HepG2 (cell line): ENCODE results near the gene SUSD3. TPM values are rescaled to one million over a fixed set of nuclear protein-coding genes. Genes with fewer than 3 reads are reported as not detected.
A peak's percentile ranks its signal among the peaks of the same experiment; 100 is the strongest.

Experiments used
- HOMEZ ChIP-seq: IDR thresholded peaks from 2 replicates; pipeline ENCODE4 v1.6.1; 2016; ENCODE audit warnings: low read depth
- HOXA5 ChIP-seq: sonication (generic); formaldehyde crosslinking; IDR thresholded peaks from 2 replicates; pipeline ENCODE4 v1.4.0; 2020; ENCODE audit warnings: missing genetic modification reagents
- NFRKB ChIP-seq: fragments of 450-650 bp; IDR thresholded peaks from 2 replicates; pipeline ENCODE4 v1.6.1; 2017
- ONECUT2 ChIP-seq: sonication (generic); formaldehyde crosslinking; IDR thresholded peaks from 2 replicates; pipeline ENCODE4 v1.4.0; 2020; ENCODE audit warnings: missing genetic modification reagents
- RAD51 ChIP-seq: fragments of 450-650 bp; IDR thresholded peaks from 2 replicates; pipeline ENCODE4 v1.6.1; 2016; ENCODE audit warnings: borderline replicate concordance
- SMAD3 ChIP-seq: sonication (generic); formaldehyde crosslinking; IDR thresholded peaks from 2 replicates; pipeline ENCODE4 v1.4.0; 2020; ENCODE audit warnings: missing genetic modification reagents
- XBP1 ChIP-seq: sonication (generic); formaldehyde crosslinking; IDR thresholded peaks from 2 replicates; pipeline ENCODE4 v1.5.0; 2020; ENCODE audit warnings: missing genetic modification reagents
- ZFP37 ChIP-seq: sonication (generic); formaldehyde crosslinking; IDR thresholded peaks from 2 replicates; pipeline ENCODE4 v1.4.0; 2020; ENCODE audit warnings: missing genetic modification reagents, borderline replicate concordance
- ZFY ChIP-seq: sonication (generic); formaldehyde crosslinking; IDR thresholded peaks from 2 replicates; pipeline ENCODE4 v1.4.0; 2020; ENCODE audit warnings: missing genetic modification reagents
- ZNF230 ChIP-seq: sonication (generic); formaldehyde crosslinking; IDR thresholded peaks from 2 replicates; pipeline ENCODE4 v1.4.0; 2020; ENCODE audit warnings: mild to moderate bottlenecking, missing genetic modification reagents
- ZNF576 ChIP-seq: sonication (generic); formaldehyde crosslinking; IDR thresholded peaks from 2 replicates; pipeline ENCODE4 v1.4.0; 2020; ENCODE audit warnings: mild to moderate bottlenecking, missing genetic modification reagents
- ZNF644 ChIP-seq: IDR thresholded peaks from 2 replicates; pipeline ENCODE4 v1.6.1; 2016; ENCODE audit warnings: low read depth
- ZNF687 ChIP-seq: sonication (generic); formaldehyde crosslinking; IDR thresholded peaks from 2 replicates; pipeline ENCODE4 v1.5.1; 2020; ENCODE audit warnings: mild to moderate bottlenecking, missing genetic modification reagents, moderate library complexity
- polyA plus RNA-seq, 8 experiments: library from polyadenylated mRNA; depleted of rRNA in 3 of 8; stranded (reverse) in 7 of 8; unstranded in 1 of 8; fragments of >200 nt; fragmentation: Illumina TruSeq in 4 of 8; extraction: Trizol in 4 of 8; gene quantifications; 2 replicates each; pipeline versions ENCODE4 v1.2.1 to v1.2.3, GENCODE V29; 2011 to 2016; ENCODE audit warnings: low read depth in 4 of 8, missing spikeins in 1 of 8, mixed read lengths in 1 of 8; ENCODE audit not compliant: insufficient read depth in 1 of 8
- total RNA-seq, 5 experiments: library from RNA; depleted of rRNA; stranded (reverse); fragments of >200 nt; fragmentation: Illumina TruSeq; extraction: Trizol; gene quantifications; 2 replicates each; pipeline ENCODE4 v1.2.3, GENCODE V29; 2016; ENCODE audit warnings: low read depth in 1 of 5
- TF ChIP-seq, protein P1 (sequence below): sonication (generic); formaldehyde crosslinking; IDR thresholded peaks from 2 replicates; pipeline ENCODE4 v1.8.0; 2022; ENCODE audit warnings: missing genetic modification reagents, low read depth, mild to moderate bottlenecking, borderline replicate concordance
- TF ChIP-seq, protein P2 (sequence below): fragments of 450-650 bp; IDR thresholded peaks from 2 replicates; pipeline ENCODE4 v1.6.1; 2017; ENCODE audit warnings: mild to moderate bottlenecking
- TF ChIP-seq, protein P3 (sequence below): sonication (generic); formaldehyde crosslinking; IDR thresholded peaks from 2 replicates; pipeline ENCODE4 v1.9.0; 2022; ENCODE audit warnings: low read depth, missing genetic modification reagents
- TF ChIP-seq, protein P4 (sequence below): sonication (generic); formaldehyde crosslinking; IDR thresholded peaks from 2 replicates; pipeline ENCODE4 v1.4.0; 2020; ENCODE audit warnings: missing genetic modification reagents

SUSD3 gene
- total and polyA plus RNA-seq, 2 of the 13 experiments (the other 11 are each of a cell fraction or from before 2014, with no cell fraction given) = 7.0 to 9.1 TPM

DNA sequence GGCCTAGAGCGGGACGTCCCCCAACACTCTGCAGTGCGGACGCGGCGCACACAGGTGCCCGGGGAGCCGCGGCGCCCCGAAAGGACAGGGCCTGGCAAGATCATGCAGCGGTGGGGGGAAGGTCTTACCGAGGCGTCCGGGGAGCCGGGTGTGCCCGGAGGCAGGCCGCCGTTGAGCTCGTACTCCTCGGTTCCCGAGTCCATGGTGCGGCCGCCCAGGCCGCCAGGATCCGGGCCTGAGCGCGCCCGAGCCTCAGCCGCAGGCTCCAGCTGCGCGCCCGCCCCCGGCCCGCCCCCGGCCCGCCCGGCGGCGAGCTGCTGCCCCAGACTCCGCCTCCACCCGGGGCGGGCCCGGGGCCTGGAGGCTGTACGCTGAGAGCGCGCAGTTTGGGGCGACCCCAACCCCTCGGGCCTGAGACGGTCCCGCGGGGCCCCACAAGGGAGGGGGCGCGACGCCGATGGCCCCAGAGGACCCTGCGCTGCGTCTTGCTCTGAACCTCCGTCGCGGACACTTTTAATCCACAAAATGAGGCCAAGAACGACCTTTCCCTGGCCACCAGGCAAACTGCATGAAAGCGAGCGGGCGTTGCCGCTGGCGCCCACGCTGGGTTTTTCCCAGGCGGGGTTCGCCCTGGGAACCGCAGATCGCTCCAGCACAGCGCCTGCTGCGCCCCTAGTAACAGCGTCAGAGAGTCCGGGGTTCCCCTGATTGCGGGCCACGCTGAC lies 75.7 kb downstream of the SUSD3 start, which contains the start of gene NINJ1 (continued):
- TF ChIP-seq ZNF687 (CRISPR knock-in tag) = peak; percentile 37
- TF ChIP-seq, protein P1, sequence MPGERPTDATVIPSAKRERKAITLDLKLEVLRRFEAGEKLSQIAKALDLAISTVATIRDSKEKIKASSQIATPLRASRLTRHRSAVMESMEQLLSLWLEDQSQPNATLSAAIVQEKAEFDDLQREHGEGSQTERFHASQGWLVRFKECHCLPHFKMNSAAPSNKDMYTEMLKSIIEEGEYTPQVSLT (CRISPR knock-in tag) = no peak
- TF ChIP-seq, protein P2, sequence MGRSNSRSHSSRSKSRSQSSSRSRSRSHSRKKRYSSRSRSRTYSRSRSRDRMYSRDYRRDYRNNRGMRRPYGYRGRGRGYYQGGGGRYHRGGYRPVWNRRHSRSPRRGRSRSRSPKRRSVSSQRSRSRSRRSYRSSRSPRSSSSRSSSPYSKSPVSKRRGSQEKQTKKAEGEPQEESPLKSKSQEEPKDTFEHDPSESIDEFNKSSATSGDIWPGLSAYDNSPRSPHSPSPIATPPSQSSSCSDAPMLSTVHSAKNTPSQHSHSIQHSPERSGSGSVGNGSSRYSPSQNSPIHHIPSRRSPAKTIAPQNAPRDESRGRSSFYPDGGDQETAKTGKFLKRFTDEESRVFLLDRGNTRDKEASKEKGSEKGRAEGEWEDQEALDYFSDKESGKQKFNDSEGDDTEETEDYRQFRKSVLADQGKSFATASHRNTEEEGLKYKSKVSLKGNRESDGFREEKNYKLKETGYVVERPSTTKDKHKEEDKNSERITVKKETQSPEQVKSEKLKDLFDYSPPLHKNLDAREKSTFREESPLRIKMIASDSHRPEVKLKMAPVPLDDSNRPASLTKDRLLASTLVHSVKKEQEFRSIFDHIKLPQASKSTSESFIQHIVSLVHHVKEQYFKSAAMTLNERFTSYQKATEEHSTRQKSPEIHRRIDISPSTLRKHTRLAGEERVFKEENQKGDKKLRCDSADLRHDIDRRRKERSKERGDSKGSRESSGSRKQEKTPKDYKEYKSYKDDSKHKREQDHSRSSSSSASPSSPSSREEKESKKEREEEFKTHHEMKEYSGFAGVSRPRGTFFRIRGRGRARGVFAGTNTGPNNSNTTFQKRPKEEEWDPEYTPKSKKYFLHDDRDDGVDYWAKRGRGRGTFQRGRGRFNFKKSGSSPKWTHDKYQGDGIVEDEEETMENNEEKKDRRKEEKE = no peak
- no peak for TF ChIP-seq ONECUT2 (CRISPR knock-in tag)
- TF ChIP-seq XBP1 (CRISPR knock-in tag) = peak; percentile 12; the same call in 1 of the 2 replicates
- TF ChIP-seq ZFY (CRISPR knock-in tag) = peak; percentile 93
- no peak for TF ChIP-seq ZFP37 (CRISPR knock-in tag)
- peak; percentile 50; the same call in 1 of the 2 replicates for TF ChIP-seq ZNF230
- no peak for TF ChIP-seq ZNF644 (CRISPR knock-in tag)
- TF ChIP-seq, protein P3, sequence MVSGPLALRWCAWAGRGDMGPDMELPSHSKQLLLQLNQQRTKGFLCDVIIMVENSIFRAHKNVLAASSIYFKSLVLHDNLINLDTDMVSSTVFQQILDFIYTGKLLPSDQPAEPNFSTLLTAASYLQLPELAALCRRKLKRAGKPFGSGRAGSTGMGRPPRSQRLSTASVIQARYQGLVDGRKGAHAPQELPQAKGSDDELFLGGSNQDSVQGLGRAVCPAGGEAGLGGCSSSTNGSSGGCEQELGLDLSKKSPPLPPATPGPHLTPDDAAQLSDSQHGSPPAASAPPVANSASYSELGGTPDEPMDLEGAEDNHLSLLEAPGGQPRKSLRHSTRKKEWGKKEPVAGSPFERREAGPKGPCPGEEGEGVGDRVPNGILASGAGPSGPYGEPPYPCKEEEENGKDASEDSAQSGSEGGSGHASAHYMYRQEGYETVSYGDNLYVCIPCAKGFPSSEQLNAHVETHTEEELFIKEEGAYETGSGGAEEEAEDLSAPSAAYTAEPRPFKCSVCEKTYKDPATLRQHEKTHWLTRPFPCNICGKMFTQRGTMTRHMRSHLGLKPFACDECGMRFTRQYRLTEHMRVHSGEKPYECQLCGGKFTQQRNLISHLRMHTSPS (CRISPR knock-in tag) = no peak
- no peak for TF ChIP-seq HOMEZ (CRISPR knock-in tag)
- TF ChIP-seq, protein P4, sequence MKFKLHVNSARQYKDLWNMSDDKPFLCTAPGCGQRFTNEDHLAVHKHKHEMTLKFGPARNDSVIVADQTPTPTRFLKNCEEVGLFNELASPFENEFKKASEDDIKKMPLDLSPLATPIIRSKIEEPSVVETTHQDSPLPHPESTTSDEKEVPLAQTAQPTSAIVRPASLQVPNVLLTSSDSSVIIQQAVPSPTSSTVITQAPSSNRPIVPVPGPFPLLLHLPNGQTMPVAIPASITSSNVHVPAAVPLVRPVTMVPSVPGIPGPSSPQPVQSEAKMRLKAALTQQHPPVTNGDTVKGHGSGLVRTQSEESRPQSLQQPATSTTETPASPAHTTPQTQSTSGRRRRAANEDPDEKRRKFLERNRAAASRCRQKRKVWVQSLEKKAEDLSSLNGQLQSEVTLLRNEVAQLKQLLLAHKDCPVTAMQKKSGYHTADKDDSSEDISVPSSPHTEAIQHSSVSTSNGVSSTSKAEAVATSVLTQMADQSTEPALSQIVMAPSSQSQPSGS (CRISPR knock-in tag) = peak; percentile 26; the same call in 1 of the 2 replicates
- TF ChIP-seq SMAD3 (CRISPR knock-in tag) = no peak
- peak; percentile 60; the same call in 1 of the 2 replicates for TF ChIP-seq ZNF576 (CRISPR knock-in tag)
- TF ChIP-seq HOXA5 (CRISPR knock-in tag) = no peak; the same call in 1 of the 2 replicates
- no peak for TF ChIP-seq RAD51
- no peak for TF ChIP-seq NFRKB
